HL-60 (cell line): ENCODE data around the gene UCP2.

ENCODE experiments used
- GABPA ChIP-seq: IDR thresholded peaks from 2 replicates; pipeline ENCODE4 v1.6.1; 2012; ENCODE audit warnings: low read depth
- POLR2AphosphoS5 ChIP-seq: IDR thresholded peaks from 2 replicates; pipeline ENCODE4 v1.6.1; 2012; ENCODE audit warnings: low read depth
- SPI1 ChIP-seq: IDR thresholded peaks from 2 replicates; pipeline ENCODE4 v1.6.1; 2012; ENCODE audit warnings: low read depth, mild to moderate bottlenecking, borderline replicate concordance
- TF ChIP-seq, protein P1 (sequence below): IDR thresholded peaks from one replicate; pipeline ENCODE4 v1.5.1; 2011; ENCODE audit warnings: low read length, control low read depth, inconsistent platforms; ENCODE audit not compliant: insufficient read depth
- TF ChIP-seq, protein P2 (sequence below): IDR thresholded peaks from 2 replicates; pipeline ENCODE4 v1.6.1; 2012; ENCODE audit warnings: low read depth; ENCODE audit not compliant: insufficient replicate concordance

DNA sequence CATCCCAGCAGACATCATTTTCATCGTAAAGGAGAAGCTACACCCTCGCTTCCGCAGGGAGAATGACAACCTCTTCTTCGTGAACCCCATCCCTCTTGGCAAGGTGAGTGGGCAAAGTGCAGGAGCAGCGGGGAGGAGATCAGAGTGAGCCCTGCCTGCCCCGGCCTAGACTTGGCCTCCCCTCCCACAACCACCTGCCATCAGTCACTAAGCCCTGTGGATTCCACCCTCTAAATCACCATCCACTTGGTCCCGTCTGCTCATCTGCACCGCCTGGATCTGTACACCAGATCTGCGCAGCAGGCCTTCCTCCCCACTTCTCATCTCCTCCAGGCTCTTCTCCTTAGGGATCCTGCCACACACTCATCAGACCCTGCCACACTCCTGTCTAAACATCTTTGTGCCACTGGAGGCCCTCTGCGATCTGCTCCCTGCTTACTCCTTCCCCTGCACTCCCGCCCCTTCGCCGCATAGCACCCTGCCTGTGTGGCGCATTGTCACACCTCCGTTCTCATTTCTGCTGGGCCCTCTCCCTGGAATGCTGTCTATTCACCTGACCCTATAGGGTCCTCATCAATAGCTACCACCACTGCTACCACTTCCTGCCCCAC lies 14.2 kb downstream of the UCP2 start:
- TF ChIP-seq, protein P1, sequence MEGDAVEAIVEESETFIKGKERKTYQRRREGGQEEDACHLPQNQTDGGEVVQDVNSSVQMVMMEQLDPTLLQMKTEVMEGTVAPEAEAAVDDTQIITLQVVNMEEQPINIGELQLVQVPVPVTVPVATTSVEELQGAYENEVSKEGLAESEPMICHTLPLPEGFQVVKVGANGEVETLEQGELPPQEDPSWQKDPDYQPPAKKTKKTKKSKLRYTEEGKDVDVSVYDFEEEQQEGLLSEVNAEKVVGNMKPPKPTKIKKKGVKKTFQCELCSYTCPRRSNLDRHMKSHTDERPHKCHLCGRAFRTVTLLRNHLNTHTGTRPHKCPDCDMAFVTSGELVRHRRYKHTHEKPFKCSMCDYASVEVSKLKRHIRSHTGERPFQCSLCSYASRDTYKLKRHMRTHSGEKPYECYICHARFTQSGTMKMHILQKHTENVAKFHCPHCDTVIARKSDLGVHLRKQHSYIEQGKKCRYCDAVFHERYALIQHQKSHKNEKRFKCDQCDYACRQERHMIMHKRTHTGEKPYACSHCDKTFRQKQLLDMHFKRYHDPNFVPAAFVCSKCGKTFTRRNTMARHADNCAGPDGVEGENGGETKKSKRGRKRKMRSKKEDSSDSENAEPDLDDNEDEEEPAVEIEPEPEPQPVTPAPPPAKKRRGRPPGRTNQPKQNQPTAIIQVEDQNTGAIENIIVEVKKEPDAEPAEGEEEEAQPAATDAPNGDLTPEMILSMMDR: no peak
- TF ChIP-seq GABPA: no peak
- TF ChIP-seq POLR2AphosphoS5: no peak
- TF ChIP-seq, protein P2, sequence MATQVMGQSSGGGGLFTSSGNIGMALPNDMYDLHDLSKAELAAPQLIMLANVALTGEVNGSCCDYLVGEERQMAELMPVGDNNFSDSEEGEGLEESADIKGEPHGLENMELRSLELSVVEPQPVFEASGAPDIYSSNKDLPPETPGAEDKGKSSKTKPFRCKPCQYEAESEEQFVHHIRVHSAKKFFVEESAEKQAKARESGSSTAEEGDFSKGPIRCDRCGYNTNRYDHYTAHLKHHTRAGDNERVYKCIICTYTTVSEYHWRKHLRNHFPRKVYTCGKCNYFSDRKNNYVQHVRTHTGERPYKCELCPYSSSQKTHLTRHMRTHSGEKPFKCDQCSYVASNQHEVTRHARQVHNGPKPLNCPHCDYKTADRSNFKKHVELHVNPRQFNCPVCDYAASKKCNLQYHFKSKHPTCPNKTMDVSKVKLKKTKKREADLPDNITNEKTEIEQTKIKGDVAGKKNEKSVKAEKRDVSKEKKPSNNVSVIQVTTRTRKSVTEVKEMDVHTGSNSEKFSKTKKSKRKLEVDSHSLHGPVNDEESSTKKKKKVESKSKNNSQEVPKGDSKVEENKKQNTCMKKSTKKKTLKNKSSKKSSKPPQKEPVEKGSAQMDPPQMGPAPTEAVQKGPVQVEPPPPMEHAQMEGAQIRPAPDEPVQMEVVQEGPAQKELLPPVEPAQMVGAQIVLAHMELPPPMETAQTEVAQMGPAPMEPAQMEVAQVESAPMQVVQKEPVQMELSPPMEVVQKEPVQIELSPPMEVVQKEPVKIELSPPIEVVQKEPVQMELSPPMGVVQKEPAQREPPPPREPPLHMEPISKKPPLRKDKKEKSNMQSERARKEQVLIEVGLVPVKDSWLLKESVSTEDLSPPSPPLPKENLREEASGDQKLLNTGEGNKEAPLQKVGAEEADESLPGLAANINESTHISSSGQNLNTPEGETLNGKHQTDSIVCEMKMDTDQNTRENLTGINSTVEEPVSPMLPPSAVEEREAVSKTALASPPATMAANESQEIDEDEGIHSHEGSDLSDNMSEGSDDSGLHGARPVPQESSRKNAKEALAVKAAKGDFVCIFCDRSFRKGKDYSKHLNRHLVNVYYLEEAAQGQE: no peak
- no peak for TF ChIP-seq SPI1
